ENCODE measurements around the gene NFYC. TPM values are rescaled to one million over a fixed set of nuclear protein-coding genes. Genes with fewer than 3 reads are reported as not detected.

The NFYC gene
- total RNA-seq, 1 experiment from 2014 or later: 63.3 TPM

DNA sequence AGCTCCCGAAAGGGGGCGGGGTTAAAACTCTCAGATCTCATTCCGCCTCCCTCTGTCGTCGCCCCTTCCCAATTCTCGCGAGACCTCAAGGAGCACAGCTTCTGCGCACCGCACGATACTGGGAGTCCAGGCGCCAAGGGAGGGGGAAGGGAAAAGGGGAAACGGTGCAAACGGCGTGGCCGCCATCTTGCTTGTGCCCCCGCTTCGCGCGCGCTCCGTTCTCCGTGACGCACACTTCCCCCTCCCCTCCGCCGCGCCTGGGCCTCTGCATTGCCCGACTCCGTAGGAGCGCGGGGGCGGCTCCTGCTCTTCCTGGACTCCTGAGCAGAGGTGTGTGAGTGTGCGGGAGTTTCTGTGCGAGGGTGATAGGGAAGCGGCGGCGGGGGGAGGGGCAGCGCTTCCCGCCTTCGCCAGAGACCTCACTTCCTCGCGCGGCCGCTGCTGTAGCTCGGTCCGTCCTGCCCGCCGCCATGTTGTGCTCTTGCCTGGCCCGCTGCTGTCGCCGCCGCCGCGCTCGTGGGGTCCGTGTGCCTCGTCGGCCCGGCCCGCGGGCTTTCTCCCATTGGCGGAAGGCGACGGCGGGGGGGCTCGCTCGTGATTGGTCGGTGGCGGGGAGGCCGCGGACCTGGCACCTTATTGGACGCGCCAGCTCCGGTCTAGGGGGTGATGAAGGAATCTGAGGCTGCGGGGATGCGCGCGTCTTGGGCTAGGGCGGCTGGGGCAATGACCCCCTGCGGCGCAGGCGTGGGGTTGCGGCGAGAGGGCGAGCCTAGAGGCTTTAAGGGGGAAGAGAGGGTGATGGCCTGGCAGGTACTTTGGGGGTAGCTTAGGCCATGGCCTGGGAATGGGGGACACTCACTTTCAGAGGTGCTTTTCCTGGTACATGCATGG is at the start of gene NFYC (continued):
- TF ChIP-seq CEBPB (IDR thresholded peaks at IDR 0.05; ENCODE audit: low read depth) (no peak), POLR2A (IDR thresholded peaks at IDR 0.05; ENCODE audit: borderline replicate concordance, extremely low read depth, insufficient read depth, insufficient read length) (peak; percentile 73), JUND (IDR thresholded peaks at IDR 0.05) (0 out of 2 replicates have a peak, but pooled peaks have one; percentile 48), TCF7L2 (IDR thresholded peaks at IDR 0.05; ENCODE audit: borderline replicate concordance, extremely low read depth, insufficient read depth, insufficient read length) (peak; percentile 88), ELF1 (IDR thresholded peaks at IDR 0.05; ENCODE audit: borderline replicate concordance, low read depth) (no peak; the same call in 1 of the 2 replicates), ZNF274 (IDR thresholded peaks at IDR 0.05; ENCODE audit: low read depth, low read length) (no peak)
- TF ChIP-seq, protein P1, sequence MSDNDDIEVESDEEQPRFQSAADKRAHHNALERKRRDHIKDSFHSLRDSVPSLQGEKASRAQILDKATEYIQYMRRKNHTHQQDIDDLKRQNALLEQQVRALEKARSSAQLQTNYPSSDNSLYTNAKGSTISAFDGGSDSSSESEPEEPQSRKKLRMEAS (IDR thresholded peaks at IDR 0.05): peak; percentile 94

DNA sequence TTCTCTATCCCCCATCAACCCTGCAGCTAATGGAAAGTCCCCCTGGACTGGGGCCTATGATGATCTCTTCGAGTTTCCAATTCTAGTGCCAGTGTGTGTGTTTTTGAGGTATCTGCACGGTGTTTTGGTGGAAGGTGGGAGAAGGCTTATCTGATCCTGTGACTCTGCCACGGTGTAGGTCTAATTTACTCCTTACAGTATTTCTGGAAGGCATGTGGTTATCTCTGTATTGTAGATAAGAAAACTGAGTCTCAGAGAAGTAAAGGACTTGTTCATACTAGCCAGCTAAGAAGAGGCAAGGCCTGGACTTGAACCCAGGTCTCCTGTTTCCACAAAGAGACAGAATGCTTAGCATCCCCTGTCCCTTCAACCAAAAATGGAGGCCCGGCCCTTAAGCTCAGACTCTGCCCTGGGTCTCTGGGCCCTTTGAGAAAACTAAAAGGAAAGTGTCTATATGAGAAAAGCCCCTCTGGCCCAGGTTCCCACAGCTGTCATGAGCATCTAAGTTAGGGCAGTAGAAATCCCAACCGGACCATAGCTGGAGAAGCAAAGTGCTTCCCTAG is 46.3 kb upstream of the NFYC start:
- ChIA-PET POLR2A (no interaction called here), CTCF (no interaction called here)
- TF ChIP-seq SRF (IDR thresholded peaks at IDR 0.05; ENCODE audit: low read depth): no peak
- TF ChIP-seq, protein P1 (IDR thresholded peaks at IDR 0.05): no peak
- no peak for TF ChIP-seq SP1 (IDR thresholded peaks at IDR 0.05; ENCODE audit: low read depth)
- TF ChIP-seq, protein P2, sequence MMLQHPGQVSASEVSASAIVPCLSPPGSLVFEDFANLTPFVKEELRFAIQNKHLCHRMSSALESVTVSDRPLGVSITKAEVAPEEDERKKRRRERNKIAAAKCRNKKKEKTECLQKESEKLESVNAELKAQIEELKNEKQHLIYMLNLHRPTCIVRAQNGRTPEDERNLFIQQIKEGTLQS (IDR thresholded peaks at IDR 0.05): no peak
- no peak for TF ChIP-seq JUND (IDR thresholded peaks at IDR 0.05)
- no peak for TF ChIP-seq EZH2 (IDR thresholded peaks at IDR 0.05)
- no peak for TF ChIP-seq EZH2phosphoT487 (IDR thresholded peaks at IDR 0.05; ENCODE audit: borderline replicate concordance)
- TF ChIP-seq EGR1 (IDR thresholded peaks at IDR 0.05; ENCODE audit: low read depth): no peak
- no peak for TF ChIP-seq POLR2AphosphoS5 (IDR thresholded peaks at IDR 0.05; ENCODE audit: low read depth, low read length)
- TF ChIP-seq ZNF274 (IDR thresholded peaks at IDR 0.05; ENCODE audit: low read depth, low read length): no peak
- TF ChIP-seq, protein P3, sequence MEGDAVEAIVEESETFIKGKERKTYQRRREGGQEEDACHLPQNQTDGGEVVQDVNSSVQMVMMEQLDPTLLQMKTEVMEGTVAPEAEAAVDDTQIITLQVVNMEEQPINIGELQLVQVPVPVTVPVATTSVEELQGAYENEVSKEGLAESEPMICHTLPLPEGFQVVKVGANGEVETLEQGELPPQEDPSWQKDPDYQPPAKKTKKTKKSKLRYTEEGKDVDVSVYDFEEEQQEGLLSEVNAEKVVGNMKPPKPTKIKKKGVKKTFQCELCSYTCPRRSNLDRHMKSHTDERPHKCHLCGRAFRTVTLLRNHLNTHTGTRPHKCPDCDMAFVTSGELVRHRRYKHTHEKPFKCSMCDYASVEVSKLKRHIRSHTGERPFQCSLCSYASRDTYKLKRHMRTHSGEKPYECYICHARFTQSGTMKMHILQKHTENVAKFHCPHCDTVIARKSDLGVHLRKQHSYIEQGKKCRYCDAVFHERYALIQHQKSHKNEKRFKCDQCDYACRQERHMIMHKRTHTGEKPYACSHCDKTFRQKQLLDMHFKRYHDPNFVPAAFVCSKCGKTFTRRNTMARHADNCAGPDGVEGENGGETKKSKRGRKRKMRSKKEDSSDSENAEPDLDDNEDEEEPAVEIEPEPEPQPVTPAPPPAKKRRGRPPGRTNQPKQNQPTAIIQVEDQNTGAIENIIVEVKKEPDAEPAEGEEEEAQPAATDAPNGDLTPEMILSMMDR (IDR thresholded peaks at IDR 0.05 in 2 of 3, conservative IDR thresholded peaks at IDR 0.05 in 1 of 3; ENCODE audit: borderline replicate concordance in 1 of 3, insufficient read depth in 1 of 3, low read depth in 2 of 3, low read length in 2 of 3): no peak
- no peak for TF ChIP-seq CBX3 (IDR thresholded peaks at IDR 0.05; ENCODE audit: low read depth)
- TF ChIP-seq, protein P4, sequence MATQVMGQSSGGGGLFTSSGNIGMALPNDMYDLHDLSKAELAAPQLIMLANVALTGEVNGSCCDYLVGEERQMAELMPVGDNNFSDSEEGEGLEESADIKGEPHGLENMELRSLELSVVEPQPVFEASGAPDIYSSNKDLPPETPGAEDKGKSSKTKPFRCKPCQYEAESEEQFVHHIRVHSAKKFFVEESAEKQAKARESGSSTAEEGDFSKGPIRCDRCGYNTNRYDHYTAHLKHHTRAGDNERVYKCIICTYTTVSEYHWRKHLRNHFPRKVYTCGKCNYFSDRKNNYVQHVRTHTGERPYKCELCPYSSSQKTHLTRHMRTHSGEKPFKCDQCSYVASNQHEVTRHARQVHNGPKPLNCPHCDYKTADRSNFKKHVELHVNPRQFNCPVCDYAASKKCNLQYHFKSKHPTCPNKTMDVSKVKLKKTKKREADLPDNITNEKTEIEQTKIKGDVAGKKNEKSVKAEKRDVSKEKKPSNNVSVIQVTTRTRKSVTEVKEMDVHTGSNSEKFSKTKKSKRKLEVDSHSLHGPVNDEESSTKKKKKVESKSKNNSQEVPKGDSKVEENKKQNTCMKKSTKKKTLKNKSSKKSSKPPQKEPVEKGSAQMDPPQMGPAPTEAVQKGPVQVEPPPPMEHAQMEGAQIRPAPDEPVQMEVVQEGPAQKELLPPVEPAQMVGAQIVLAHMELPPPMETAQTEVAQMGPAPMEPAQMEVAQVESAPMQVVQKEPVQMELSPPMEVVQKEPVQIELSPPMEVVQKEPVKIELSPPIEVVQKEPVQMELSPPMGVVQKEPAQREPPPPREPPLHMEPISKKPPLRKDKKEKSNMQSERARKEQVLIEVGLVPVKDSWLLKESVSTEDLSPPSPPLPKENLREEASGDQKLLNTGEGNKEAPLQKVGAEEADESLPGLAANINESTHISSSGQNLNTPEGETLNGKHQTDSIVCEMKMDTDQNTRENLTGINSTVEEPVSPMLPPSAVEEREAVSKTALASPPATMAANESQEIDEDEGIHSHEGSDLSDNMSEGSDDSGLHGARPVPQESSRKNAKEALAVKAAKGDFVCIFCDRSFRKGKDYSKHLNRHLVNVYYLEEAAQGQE (IDR thresholded peaks at IDR 0.05; ENCODE audit: low read depth): no peak
- no peak for TF ChIP-seq FOSL1 (IDR thresholded peaks at IDR 0.05; ENCODE audit: low read depth)
- TF ChIP-seq POLR2A (IDR thresholded peaks at IDR 0.05; ENCODE audit: borderline replicate concordance, extremely low read depth, insufficient read depth, insufficient read length): no peak

More for the DNA sequence above, 46.3 kb upstream of the NFYC start:
- Histone ChIP-seq H3K4me2 (ENCODE audit: low read length) (peak overlapping the region; percentile 78; the same call in 1 of the 2 replicates), H3K27me3 (ENCODE audit: insufficient read depth, low read length) (no peaks in the 10 kb centered on the region), H2AFZ (ENCODE audit: low read depth, low read length, poor library complexity, severe bottlenecking) (no peak overlapping the region), H4K20me1 (ENCODE audit: insufficient read depth) (no peaks in the 10 kb centered on the region), H3K27ac (ENCODE audit: low read depth, low read length) (no peak overlapping the region), H3K79me2 (ENCODE audit: insufficient read depth, low read length) (no peaks in the 10 kb centered on the region), H3K4me1 (ENCODE audit: control insufficient read depth in 1 of 2, insufficient read depth in 2 of 2, low read length in 2 of 2) (peaks cover 13 to 40% of the 10 kb centered on the region in 2 experiments), H3K4me3 (replicated peaks in 1 of 2; ENCODE audit: low read depth in 1 of 2, low read length in 2 of 2) (no peak overlapping the region), H3K9ac (ENCODE audit: low read length) (no peak overlapping the region), H3K36me3 (ENCODE audit: control insufficient read depth in 1 of 2, insufficient read depth in 2 of 2, low read length in 2 of 2) (no peaks in the 10 kb centered on the region), H3K9me2 (ENCODE audit: insufficient read depth) (no peaks in the 10 kb centered on the region), H3K9me3 (ENCODE audit: control insufficient read depth in 1 of 2, insufficient read depth in 1 of 2, low read depth in 1 of 2, low read length in 2 of 2) (no peaks in the 10 kb centered on the region)
- RAD21 ChIA-PET (ENCODE audit: low non-redundant PET in 1 of 2, low total read pairs in 2 of 2, uncharacterized antibody in 2 of 2, unreplicated experiment in 2 of 2): no interaction called here
- intact Hi-C loops (cut with micrococcal nuclease): no loop called here
- no peak for ATAC-seq
- DNase-seq (ENCODE audit: low read depth, low spot score): no peak
- BruUV-seq (replicated peaks): no TSS peak
